Caco-2 (cell line): ENCODE measurements around the gene SHISA2. TPM values are rescaled to one million over a fixed set of nuclear protein-coding genes. Genes with fewer than 3 reads are reported as not detected.

Source experiments
- BruUV-seq: library from RNA; stranded (reverse); fragments of 400-500 nt; replicated peaks from 2 replicates; lab custom pipeline; 2021; lab: Mats Ljungman, UMichigan
- CTCF ChIA-PET: fragments of 300-600 bp; sonication (Branson Sonifier 250); formaldehyde crosslinking; loops from one replicate; lab custom pipeline; 2022; ENCODE audit warnings: antibody characterized with exemption; lab: Charles Lee
- POLR2A ChIA-PET: fragments of 300-600 bp; sonication (Branson Sonifier 250); formaldehyde crosslinking; loops from one replicate; lab custom pipeline; 2022; ENCODE audit warnings: antibody characterized with exemption; lab: Charles Lee
- DNase-seq, 2 experiments: peaks; one replicate each; pipeline versions ENCODE4 v3.0.0 to v3.0.0-alpha.2; 2020 to 2022
- H3K27me3 ChIP-seq: replicated peaks from 2 replicates; pipeline ENCODE4 v1.6.0; 2011; ENCODE audit warnings: low read length; ENCODE audit not compliant: control insufficient read depth, insufficient read depth
- H3K36me3 ChIP-seq: 2 replicates; pipeline ENCODE4 v1.5.1; 2011; ENCODE audit warnings: low read length; ENCODE audit not compliant: control insufficient read depth, insufficient read depth
- H3K4me1 ChIP-seq: fragments of 250-450 bp; sonication (Bioruptor Pico); 2 replicates; pipeline ENCODE4 v1.5.1; 2020; ENCODE audit warnings: mild to moderate bottlenecking
- H3K4me3 ChIP-seq: 2 replicates; pipeline ENCODE4 v1.5.1; 2011; ENCODE audit warnings: low read depth, mild to moderate bottlenecking, control low read depth, low read length
- H3K9me3 ChIP-seq: fragments of 250-450 bp; sonication (Bioruptor Pico); 2 replicates; pipeline ENCODE4 v1.5.1; 2020; ENCODE audit warnings: mild to moderate bottlenecking, moderate library complexity
- H3K27ac Mint-ChIP-seq: one replicate; pipeline ENCODE4 v1.8.0; 2022; ENCODE audit warnings: mixed read lengths; ENCODE audit not compliant: unreplicated experiment
- H3K27me3 Mint-ChIP-seq: one replicate; pipeline ENCODE4 v1.8.0; 2022; ENCODE audit warnings: mixed read lengths; ENCODE audit not compliant: insufficient read depth, unreplicated experiment
- H3K36me3 Mint-ChIP-seq: one replicate; pipeline ENCODE4 v1.8.0; 2022; ENCODE audit warnings: mild to moderate bottlenecking, mixed read lengths; ENCODE audit not compliant: insufficient read depth, unreplicated experiment
- H3K4me1 Mint-ChIP-seq: one replicate; pipeline ENCODE4 v1.8.0; 2022; ENCODE audit warnings: low read depth, mixed read lengths; ENCODE audit not compliant: unreplicated experiment
- H3K4me3 Mint-ChIP-seq: one replicate; pipeline ENCODE4 v1.8.0; 2022; ENCODE audit warnings: mild to moderate bottlenecking, moderate library complexity, mixed read lengths; ENCODE audit not compliant: unreplicated experiment
- H3K9me3 Mint-ChIP-seq: one replicate; pipeline ENCODE4 v1.8.0; 2022; ENCODE audit warnings: mixed read lengths; ENCODE audit not compliant: unreplicated experiment
- CTCF ChIP-seq, 2 experiments: fragments of 200-600 bp in 1 of 2; IDR thresholded peaks; 1 replicate in 1 of 2; 2 replicates in 1 of 2; pipeline versions ENCODE4 v1.5.1 to v1.8.0; 2011 to 2022; ENCODE audit warnings: antibody characterized with exemption in 1 of 2, control low read depth in 1 of 2, inconsistent platforms in 1 of 2, low read depth in 1 of 2, low read length in 1 of 2, mild to moderate bottlenecking in 1 of 2, moderate library complexity in 1 of 2; ENCODE audit not compliant: insufficient read depth in 1 of 2, severe bottlenecking in 1 of 2, unreplicated experiment in 1 of 2
- intact Hi-C: fragments of 100-400 bp; cut with micrococcal nuclease; formaldehyde crosslinking; loops from one replicate; pipeline ENCODE4 v1.10.0; 2022; ENCODE audit not compliant: unreplicated experiment
- total RNA-seq: library from RNA; stranded (reverse); gene quantifications from 2 replicates; pipeline ENCODE4 v1.2.3, GENCODE V29; 2022

SHISA2 gene
- total RNA-seq, 1 experiment from 2014 or later: not detected

GRCh38 chr13:26050568-26051230 is 1.1 kb downstream of the SHISA2 start:
- Histone ChIP-seq H3K4me3 (no peak overlapping the region), H3K36me3 (no peaks in the 10 kb centered on the region), H3K9me3 (no peaks in the 10 kb centered on the region), H3K27me3 (peaks cover 1% of the 10 kb centered on the region; the same call in 1 of the 2 replicates), H3K4me1 (no peaks in the 10 kb centered on the region)
- Mint-ChIP-seq H3K9me3 (no peaks in the 10 kb centered on the region), H3K4me1 (no peaks in the 10 kb centered on the region), H3K27me3 (peaks cover 2% of the 10 kb centered on the region), H3K27ac (no peak overlapping the region), H3K36me3 (no peaks in the 10 kb centered on the region), H3K4me3 (no peak overlapping the region)
- no TSS peak for BruUV-seq
- intact Hi-C loops: no loop called here
- ChIA-PET CTCF (no interaction called here), POLR2A (no interaction called here)
- no peak for DNase-seq
- TF ChIP-seq CTCF (IDR thresholded peaks at IDR 0.05; ENCODE audit: insufficient read depth in 1 of 2, low read depth in 1 of 2, low read length in 1 of 2, severe bottlenecking in 1 of 2, unreplicated experiment in 1 of 2): no peak

DNA sequence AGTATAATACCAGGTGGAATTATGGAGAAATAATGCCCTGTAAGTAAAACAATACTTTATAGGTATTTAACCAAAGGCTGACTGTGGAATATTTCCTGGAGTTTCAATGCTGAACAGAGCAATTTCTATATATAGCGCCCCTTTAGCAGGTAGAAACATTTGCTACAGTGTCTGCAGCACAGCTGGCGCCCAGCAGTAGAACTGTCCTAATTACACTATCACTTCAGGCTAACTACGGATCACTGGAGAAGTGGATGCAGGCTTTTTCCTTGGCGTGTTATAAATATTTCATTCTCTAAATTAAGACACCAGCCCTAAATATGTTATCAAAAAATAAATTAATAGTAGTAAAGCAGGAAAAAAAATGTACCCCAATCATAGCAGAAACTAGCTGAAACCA is 3.1 kb downstream of the SHISA2 start:
- Histone ChIP-seq H3K4me3 (no peak overlapping the region), H3K4me1 (no peaks in the 10 kb centered on the region), H3K36me3 (no peaks in the 10 kb centered on the region), H3K27me3 (peaks cover 1% of the 10 kb centered on the region; the same call in 1 of the 2 replicates), H3K9me3 (no peaks in the 10 kb centered on the region)
- no TSS peak for BruUV-seq
- no peak for DNase-seq
- CTCF ChIA-PET: no interaction called here
- Mint-ChIP-seq H3K9me3 (no peaks in the 10 kb centered on the region), H3K36me3 (no peaks in the 10 kb centered on the region), H3K27ac (no peak overlapping the region), H3K4me1 (no peaks in the 10 kb centered on the region), H3K4me3 (no peak overlapping the region), H3K27me3 (peaks cover 2% of the 10 kb centered on the region)
- POLR2A ChIA-PET: no interaction called here
- TF ChIP-seq CTCF (IDR thresholded peaks at IDR 0.05; ENCODE audit: insufficient read depth in 1 of 2, low read depth in 1 of 2, low read length in 1 of 2, severe bottlenecking in 1 of 2, unreplicated experiment in 1 of 2): no peak
- intact Hi-C loops: no loop called here

- H3K4me3 ChIP-seq: no peak overlapping the region
- intact Hi-C loops: no loop called here
- no peaks in the 10 kb centered on the region for H3K9me3 Mint-ChIP-seq
- BruUV-seq: no TSS peak
- peaks cover 2% of the 10 kb centered on the region for H3K27me3 Mint-ChIP-seq
- peaks cover 1% of the 10 kb centered on the region; the same call in 1 of the 2 replicates for H3K27me3 ChIP-seq
- H3K4me1 ChIP-seq: no peaks in the 10 kb centered on the region
- no peaks in the 10 kb centered on the region for H3K36me3 Mint-ChIP-seq
- no peak overlapping the region for H3K4me3 Mint-ChIP-seq
- TF ChIP-seq CTCF (IDR thresholded peaks at IDR 0.05; ENCODE audit: insufficient read depth in 1 of 2, low read depth in 1 of 2, low read length in 1 of 2, severe bottlenecking in 1 of 2, unreplicated experiment in 1 of 2): no peak
- no peaks in the 10 kb centered on the region for H3K4me1 Mint-ChIP-seq
- no peak overlapping the region for H3K27ac Mint-ChIP-seq
- H3K36me3 ChIP-seq: no peaks in the 10 kb centered on the region
- CTCF ChIA-PET: no interaction called here
- no peaks in the 10 kb centered on the region for H3K9me3 ChIP-seq
- POLR2A ChIA-PET: no interaction called here
- no peak for DNase-seq
These were observed 4.8 kb downstream of the SHISA2 start for GRCh38 chr13:26047040-26047439.
